Myocyte (in vitro differentiated cells): ENCODE measurements around the gene CD99. TPM values are rescaled to one million over a fixed set of nuclear protein-coding genes. Genes with fewer than 3 reads are reported as not detected.

Source experiments
- DNase-seq: peaks from one replicate; pipeline ENCODE4 v3.0.0-alpha.2; 2012; ENCODE audit warnings: low read depth
- total RNA-seq: library from RNA; depleted of rRNA; stranded (reverse); fragments of >200 nt; gene quantifications from 2 replicates; pipeline ENCODE4 v1.2.3, GENCODE V29; 2014

The CD99 gene
- total RNA-seq, 1 donor from 2014 or later, result 559 TPM

- DNase-seq, result no peak
Observed at GRCh38 chrX:2697741-2698299, 6.7 kb downstream of the CD99 start.

GRCh38 chrX:2698604-2699003 lies 7.5 kb downstream of the CD99 start:
- no peak for DNase-seq

GRCh38 chrX:2699959-2700358 lies 8.9 kb downstream of the CD99 start:
- DNase-seq, result no peak

GRCh38 chrX:2700405-2701320 lies 9.6 kb downstream of the CD99 start:
- DNase-seq, result no peak

- DNase-seq, result peak; percentile 80
Observed at GRCh38 chrX:2701600-2701999, 10.5 kb downstream of the CD99 start.

GRCh38 chrX:2703991-2704369 lies 12.9 kb downstream of the CD99 start:
- DNase-seq, result no peak

GRCh38 chrX:2705046-2705832 lies 14.1 kb downstream of the CD99 start:
- DNase-seq, result no peak

- DNase-seq, result peak; percentile 89
Observed at GRCh38 chrX:2707334-2707760, 16.3 kb downstream of the CD99 start.

GRCh38 chrX:2708021-2708420 lies 16.9 kb downstream of the CD99 start:
- no peak for DNase-seq

- DNase-seq, result no peak
Observed at GRCh38 chrX:2708592-2709188, 17.6 kb downstream of the CD99 start.

- DNase-seq, result no peak
Observed at GRCh38 chrX:2709556-2709955, 18.5 kb downstream of the CD99 start.

GRCh38 chrX:2710041-2710840 lies 19.1 kb downstream of the CD99 start:
- peak; percentile 75 for DNase-seq

- no peak for DNase-seq
Observed at GRCh38 chrX:2711441-2711840, 20.3 kb downstream of the CD99 start.

- no peak for DNase-seq
Observed at GRCh38 chrX:2712428-2712827, 21.3 kb downstream of the CD99 start.

- no peak for DNase-seq
Observed at GRCh38 chrX:2712890-2713840, 22.1 kb downstream of the CD99 start.

- DNase-seq, result no peak
Observed at GRCh38 chrX:2714551-2714950, 23.5 kb downstream of the CD99 start.

GRCh38 chrX:2715066-2715600 lies 24.0 kb downstream of the CD99 start:
- DNase-seq, result no peak

GRCh38 chrX:2717312-2717711 lies 26.2 kb downstream of the CD99 start:
- DNase-seq, result no peak

- no peak for DNase-seq
Observed at GRCh38 chrX:2718821-2719220, 27.7 kb downstream of the CD99 start.
